Common myeloid progenitor, CD34-positive (primary cell): ENCODE results near the gene DNHD1.

Experiments used
- CTCF ChIA-PET: fragments of 350-600 bp; sonication (Branson Sonifier 250); formaldehyde crosslinking; loops from one replicate; lab custom pipeline; 2021; ENCODE audit warnings: antibody characterized with exemption; lab: Charles Lee
- POLR2A ChIA-PET: fragments of 350-600 bp; sonication (Branson Sonifier 250); formaldehyde crosslinking; loops from one replicate; lab custom pipeline; 2021; ENCODE audit warnings: antibody characterized with exemption; lab: Charles Lee
- DNase-seq, 3 donors: peaks; one replicate each; pipeline versions ENCODE4 v3.0.0 to v3.0.0-alpha.2; 2013
- H3K27ac ChIP-seq, 2 experiments: 1 replicate in 1 of 2; 2 replicates in 1 of 2; pipeline ENCODE4 v1.7.0; 2013; ENCODE audit warnings: inconsistent platforms in 2 of 2, low read length in 2 of 2, mild to moderate bottlenecking in 2 of 2, low read depth in 1 of 2, moderate library complexity in 1 of 2; ENCODE audit not compliant: severe bottlenecking in 2 of 2, insufficient read depth in 1 of 2, poor library complexity in 1 of 2
- H3K27me3 ChIP-seq, 5 experiments: replicated peaks in 2 of 5; 1 replicate in 3 of 5; 2 replicates in 2 of 5; pipeline versions ENCODE4 v1.6.1 to v1.7.0; 2013; ENCODE audit warnings: low read length in 4 of 5, mild to moderate bottlenecking in 2 of 5, moderate library complexity in 2 of 5, inconsistent platforms in 1 of 5; ENCODE audit not compliant: insufficient read depth in 5 of 5, control insufficient read depth in 4 of 5
- H3K36me3 ChIP-seq, 4 experiments: 1 replicate in 2 of 4; 2 replicates in 2 of 4; pipeline versions ENCODE4 v1.6.1 to v1.7.0; 2013; ENCODE audit warnings: low read length in 3 of 4, control low read depth in 1 of 4, mild to moderate bottlenecking in 1 of 4; ENCODE audit not compliant: control insufficient read depth in 4 of 4, insufficient read depth in 4 of 4
- H3K4me1 ChIP-seq, 4 experiments: 1 replicate in 3 of 4; 2 replicates in 1 of 4; pipeline versions ENCODE4 v1.6.1 to v1.7.1; 2013; ENCODE audit warnings: low read length in 3 of 4, mild to moderate bottlenecking in 3 of 4, control low read depth in 1 of 4, inconsistent platforms in 1 of 4, moderate library complexity in 1 of 4; ENCODE audit not compliant: control insufficient read depth in 4 of 4, insufficient read depth in 4 of 4; ENCODE audit errors: control extremely low read depth in 1 of 4
- H3K4me3 ChIP-seq, 7 experiments: 1 replicate in 4 of 7; 2 replicates in 3 of 7; pipeline versions ENCODE4 v1.5.1 to v1.7.0; 2013; ENCODE audit warnings: mild to moderate bottlenecking in 7 of 7, low read length in 6 of 7, moderate library complexity in 6 of 7, inconsistent platforms in 2 of 7, low read depth in 2 of 7, control low read depth in 1 of 7; ENCODE audit not compliant: insufficient read depth in 4 of 7, control insufficient read depth in 1 of 7; ENCODE audit errors: extremely low read depth in 1 of 7
- H3K9me3 ChIP-seq, 5 experiments: 1 replicate in 4 of 5; 2 replicates in 1 of 5; pipeline versions ENCODE4 v1.6.1 to v1.7.1; 2013; ENCODE audit warnings: low read length in 4 of 5, mild to moderate bottlenecking in 2 of 5, inconsistent platforms in 1 of 5, low read depth in 1 of 5, moderate library complexity in 1 of 5; ENCODE audit not compliant: control insufficient read depth in 4 of 5, insufficient read depth in 2 of 5; ENCODE audit errors: control extremely low read depth in 1 of 5
- WGBS: methylation state at CpG from one replicate; pipeline ENCODE4 v1.1.5; 2013; ENCODE audit not compliant: insufficient coverage; 5-methylcytosine and 5-hydroxymethylcytosine counted together

Gene DNHD1

GRCh38 chr11:6548641-6549040 lies 51.6 kb downstream of the DNHD1 start:
- H3K4me1 ChIP-seq = no peaks in the 10 kb centered on the region
- H3K4me3 ChIP-seq = no peak overlapping the region
- DNase-seq = no peak
- H3K27me3 ChIP-seq = no peaks in the 10 kb centered on the region
- no peaks in the 10 kb centered on the region for H3K9me3 ChIP-seq
- no peak overlapping the region for H3K27ac ChIP-seq
- peaks cover 0 to 36% (median 17%) of the 10 kb centered on the region in 4 experiments for H3K36me3 ChIP-seq
- 100% methylated on average over 1 of the region's 3 CpGs for WGBS
- POLR2A ChIA-PET = no interaction called here
- CTCF ChIA-PET = interaction anchor here (0.7 to 1.2 kb wide), 3 partner anchors 16 to 170 kb away, joined by 3 read pairs; no protein-coding TSS in a partner anchor

GRCh38 chr11:6553634-6554033 lies 56.6 kb downstream of the DNHD1 start:
- Histone ChIP-seq H3K27ac (no peak overlapping the region), H3K36me3 (peaks cover 0 to 2% (median under 1%) of the 10 kb centered on the region in 4 experiments), H3K9me3 (no peaks in the 10 kb centered on the region), H3K4me3 (no peak overlapping the region), H3K27me3 (no peaks in the 10 kb centered on the region), H3K4me1 (no peaks in the 10 kb centered on the region)
- ChIA-PET CTCF (interaction anchor here (1.3 kb wide), 1 partner anchor 9 kb away, joined by 5 read pairs; no protein-coding TSS in a partner anchor), POLR2A (interaction anchor here (1.1 kb wide), 1 partner anchor 9 kb away, joined by 3 read pairs; no protein-coding TSS in a partner anchor)
- no peak for DNase-seq

GRCh38 chr11:6554828-6555706 lies 58.0 kb downstream of the DNHD1 start:
- ChIA-PET POLR2A (no interaction called here), CTCF (interaction anchor here (1.6 kb wide), 1 partner anchor 9 kb away, joined by 7 read pairs; no protein-coding TSS in a partner anchor)
- Histone ChIP-seq H3K27ac (peak overlapping the region in 1 of 2 experiments; percentile 46), H3K4me1 (no peaks in the 10 kb centered on the region), H3K36me3 (no peaks in the 10 kb centered on the region), H3K4me3 (no peak overlapping the region), H3K9me3 (no peaks in the 10 kb centered on the region), H3K27me3 (no peaks in the 10 kb centered on the region)
- peak in 2 of 3 donors; percentile 21 to 43 for DNase-seq
- 73% methylated on average over 4 of the region's 5 CpGs for WGBS

GRCh38 chr11:6556139-6556949 lies 59.3 kb downstream of the DNHD1 start:
- Histone ChIP-seq H3K4me3 (no peak overlapping the region), H3K4me1 (no peaks in the 10 kb centered on the region), H3K36me3 (no peaks in the 10 kb centered on the region), H3K27me3 (no peaks in the 10 kb centered on the region), H3K9me3 (no peaks in the 10 kb centered on the region), H3K27ac (no peak overlapping the region)
- POLR2A ChIA-PET = no interaction called here
- CTCF ChIA-PET = interaction anchor here (1.6 kb wide), 1 partner anchor 10 kb away, joined by 7 read pairs; no protein-coding TSS in a partner anchor
- DNase-seq = no peak
- WGBS = 90% methylated on average over 6 of the region's 11 CpGs

GRCh38 chr11:6557063-6557462 lies 60.0 kb downstream of the DNHD1 start:
- Histone ChIP-seq H3K4me1 (no peaks in the 10 kb centered on the region), H3K4me3 (no peak overlapping the region), H3K27me3 (no peaks in the 10 kb centered on the region), H3K9me3 (no peaks in the 10 kb centered on the region), H3K36me3 (no peaks in the 10 kb centered on the region), H3K27ac (no peak overlapping the region)
- ChIA-PET POLR2A (no interaction called here), CTCF (no interaction called here)
- WGBS = 98% methylated on average over 6 of the region's 11 CpGs
- DNase-seq = no peak

- 98% methylated on average over 14 of the region's 14 CpGs for WGBS
- no peaks in the 10 kb centered on the region for H3K27me3 ChIP-seq
- H3K9me3 ChIP-seq = no peaks in the 10 kb centered on the region
- H3K4me1 ChIP-seq = no peaks in the 10 kb centered on the region
- no peak overlapping the region for H3K27ac ChIP-seq
- no peaks in the 10 kb centered on the region for H3K36me3 ChIP-seq
- POLR2A ChIA-PET = no interaction called here
- DNase-seq = no peak
- CTCF ChIA-PET = no interaction called here
- H3K4me3 ChIP-seq = no peak overlapping the region
Observed at GRCh38 chr11:6557761-6558674, 60.9 kb downstream of the DNHD1 start.
